Tibial artery (tissue), 4 donors: ENCODE measurements around the gene ATP13A3.

ENCODE experiments used
- DNase-seq, 2 donors: peaks; one replicate each; pipeline ENCODE4 v3.0.0-alpha.2; 2019
- H3K27ac ChIP-seq, 2 donors: fragments of 200-600 bp; sonication (generic) in 1 of 2; 1 replicate in 1 of 2; 2 replicates in 1 of 2; pipeline ENCODE4 v1.5.1; 2018 to 2019; ENCODE audit warnings: mild to moderate bottlenecking in 1 of 2
- H3K27me3 ChIP-seq, 2 donors: fragments of 200-600 bp; sonication (generic) in 1 of 2; one replicate each; pipeline versions ENCODE4 v1.5.1 to v1.6.0; 2016 to 2019
- H3K36me3 ChIP-seq, 3 donors: fragments of 200-600 bp; sonication (generic) in 2 of 3; one replicate each; pipeline ENCODE4 v1.5.1; 2016 to 2019; ENCODE audit warnings: mild to moderate bottlenecking in 2 of 3
- H3K4me1 ChIP-seq, 4 donors: fragments of 200-600 bp; sonication (generic) in 2 of 4; 1 replicate in 3 of 4; 2 replicates in 1 of 4; pipeline ENCODE4 v1.5.1; 2016 to 2019
- H3K4me3 ChIP-seq, 2 donors: fragments of 200-600 bp; sonication (generic) in 1 of 2; 1 replicate in 1 of 2; 2 replicates in 1 of 2; pipeline ENCODE4 v1.5.1; 2018 to 2019; ENCODE audit warnings: mild to moderate bottlenecking in 2 of 2
- H3K9me3 ChIP-seq, 3 donors: fragments of 200-600 bp; sonication (generic) in 1 of 3; one replicate each; pipeline ENCODE4 v1.5.1; 2016 to 2019
- intact Hi-C: fragments of 100-400 bp; cut with DNase I; formaldehyde crosslinking; loops from one replicate; pipeline ENCODE4 v1.15.0; 2023; ENCODE audit warnings: low total_unique reads
- TF ChIP-seq, protein P1 (sequence below), 2 experiments: fragments of 200-600 bp in 1 of 2; fragments of 450-650 bp in 1 of 2; IDR thresholded peaks; one replicate each; pipeline ENCODE4 v1.5.1; 2017 to 2019; ENCODE audit warnings: antibody characterized with exemption in 2 of 2, mild to moderate bottlenecking in 1 of 2, moderate library complexity in 1 of 2

Gene ATP13A3

DNA sequence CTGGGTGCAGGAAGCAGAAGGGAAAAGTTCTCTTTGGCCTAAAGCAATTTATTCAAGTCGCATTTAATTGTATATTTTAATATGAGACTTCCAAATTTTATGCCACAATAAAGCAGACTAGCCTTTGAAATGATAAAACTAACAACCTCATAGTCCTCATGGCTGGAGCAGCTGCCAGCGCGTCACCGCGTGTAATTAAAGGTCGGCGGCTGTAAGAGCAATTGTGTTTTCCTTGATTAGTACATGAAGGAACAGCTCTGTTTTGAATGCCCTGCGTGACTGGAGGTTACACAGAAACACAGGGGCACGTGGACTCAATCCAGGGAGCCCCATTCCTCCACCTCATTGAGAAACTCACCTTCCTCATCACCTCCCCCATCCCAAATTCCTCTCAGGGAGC, 107.2 kb downstream of the ATP13A3 start:
- TF ChIP-seq, protein P1, sequence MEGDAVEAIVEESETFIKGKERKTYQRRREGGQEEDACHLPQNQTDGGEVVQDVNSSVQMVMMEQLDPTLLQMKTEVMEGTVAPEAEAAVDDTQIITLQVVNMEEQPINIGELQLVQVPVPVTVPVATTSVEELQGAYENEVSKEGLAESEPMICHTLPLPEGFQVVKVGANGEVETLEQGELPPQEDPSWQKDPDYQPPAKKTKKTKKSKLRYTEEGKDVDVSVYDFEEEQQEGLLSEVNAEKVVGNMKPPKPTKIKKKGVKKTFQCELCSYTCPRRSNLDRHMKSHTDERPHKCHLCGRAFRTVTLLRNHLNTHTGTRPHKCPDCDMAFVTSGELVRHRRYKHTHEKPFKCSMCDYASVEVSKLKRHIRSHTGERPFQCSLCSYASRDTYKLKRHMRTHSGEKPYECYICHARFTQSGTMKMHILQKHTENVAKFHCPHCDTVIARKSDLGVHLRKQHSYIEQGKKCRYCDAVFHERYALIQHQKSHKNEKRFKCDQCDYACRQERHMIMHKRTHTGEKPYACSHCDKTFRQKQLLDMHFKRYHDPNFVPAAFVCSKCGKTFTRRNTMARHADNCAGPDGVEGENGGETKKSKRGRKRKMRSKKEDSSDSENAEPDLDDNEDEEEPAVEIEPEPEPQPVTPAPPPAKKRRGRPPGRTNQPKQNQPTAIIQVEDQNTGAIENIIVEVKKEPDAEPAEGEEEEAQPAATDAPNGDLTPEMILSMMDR (IDR thresholded peaks at IDR 0.05), result no peak
- Histone ChIP-seq H3K4me1 (no peaks in the 10 kb centered on the region), H3K36me3 (no peaks in the 10 kb centered on the region), H3K4me3 (no peak overlapping the region), H3K27me3 (peaks cover 0 to 55% of the 10 kb centered on the region in 2 donors), H3K27ac (no peak overlapping the region), H3K9me3 (no peaks in the 10 kb centered on the region)
- DNase-seq, result peak in 1 of 2 donors; percentile 7
- intact Hi-C loops, result no loop called here

DNA sequence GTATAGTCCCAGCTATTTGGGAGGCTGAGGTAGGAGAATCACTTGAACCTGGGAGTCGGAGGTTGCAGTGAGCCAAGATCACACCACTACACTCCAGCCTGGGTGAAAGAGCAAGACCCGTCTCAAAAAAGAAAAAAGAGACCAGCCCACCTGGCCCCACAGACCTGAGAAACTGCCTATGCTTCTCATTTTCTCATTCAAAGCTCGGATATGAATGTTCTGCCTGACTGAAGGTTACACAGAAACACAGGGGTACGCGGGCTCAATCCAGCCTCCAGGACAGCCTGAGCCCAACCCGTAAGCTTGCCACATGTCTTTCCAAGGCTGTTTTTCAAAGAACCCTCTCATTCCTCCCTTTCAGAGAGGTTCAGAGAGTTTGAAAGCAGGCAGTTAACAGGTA, 107.6 kb downstream of the ATP13A3 start:
- Histone ChIP-seq H3K27ac (no peak overlapping the region), H3K27me3 (peaks cover 0 to 55% of the 10 kb centered on the region in 2 donors), H3K4me1 (no peaks in the 10 kb centered on the region), H3K4me3 (no peak overlapping the region), H3K9me3 (no peaks in the 10 kb centered on the region), H3K36me3 (no peaks in the 10 kb centered on the region)
- TF ChIP-seq, protein P1 (IDR thresholded peaks at IDR 0.05), result no peak
- no peak for DNase-seq
- intact Hi-C loops, result no loop called here

DNA sequence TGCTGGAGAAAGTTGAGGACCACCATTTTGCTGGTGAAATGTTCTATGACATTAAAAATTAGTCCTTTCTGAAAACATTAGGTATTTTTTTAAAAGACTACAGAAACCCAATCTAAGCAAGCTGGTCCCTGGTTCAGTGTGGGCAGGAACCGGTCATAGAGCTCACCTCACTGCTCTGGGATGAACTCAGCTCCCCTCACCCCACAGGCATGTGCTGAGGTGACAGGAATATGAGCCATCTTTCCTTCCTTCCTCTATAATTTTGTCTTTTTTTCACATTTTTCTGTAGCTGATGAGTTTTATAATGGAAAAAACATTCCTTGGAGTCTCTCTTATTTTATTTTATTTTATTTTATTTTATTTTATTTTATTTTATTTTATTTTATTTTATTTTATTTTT, 109.1 kb downstream of the ATP13A3 start:
- no peak overlapping the region for H3K27ac ChIP-seq
- H3K27me3 ChIP-seq, result peaks cover 0 to 58% of the 10 kb centered on the region in 2 donors
- TF ChIP-seq, protein P1 (IDR thresholded peaks at IDR 0.05), result no peak
- no peaks in the 10 kb centered on the region for H3K4me1 ChIP-seq
- H3K9me3 ChIP-seq, result no peaks in the 10 kb centered on the region
- DNase-seq, result no peak
- H3K4me3 ChIP-seq, result no peak overlapping the region
- intact Hi-C loops, result no loop called here
- H3K36me3 ChIP-seq, result no peaks in the 10 kb centered on the region

DNA sequence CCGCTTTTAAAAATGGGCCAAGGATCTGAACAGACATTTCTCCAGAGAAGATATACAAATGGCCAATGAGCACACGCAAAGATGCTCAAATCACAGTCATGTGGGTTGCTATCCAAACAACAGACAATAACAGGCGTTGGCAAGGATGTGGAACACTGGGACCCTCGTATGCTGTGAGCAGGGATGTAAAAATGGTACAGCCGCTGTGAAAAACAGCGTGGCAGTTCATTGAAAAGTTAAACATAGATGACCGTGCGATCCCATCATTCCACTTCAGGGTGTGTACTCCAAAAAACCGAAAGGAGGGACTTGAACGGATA, 110.6 kb downstream of the ATP13A3 start:
- H3K36me3 ChIP-seq, result no peaks in the 10 kb centered on the region
- H3K4me1 ChIP-seq, result no peaks in the 10 kb centered on the region
- H3K4me3 ChIP-seq, result no peak overlapping the region
- intact Hi-C loops, result no loop called here
- peaks cover 0 to 63% of the 10 kb centered on the region in 2 donors for H3K27me3 ChIP-seq
- no peaks in the 10 kb centered on the region for H3K9me3 ChIP-seq
- H3K27ac ChIP-seq, result no peak overlapping the region
- no peak for DNase-seq
- TF ChIP-seq, protein P1 (IDR thresholded peaks at IDR 0.05), result no peak

DNA sequence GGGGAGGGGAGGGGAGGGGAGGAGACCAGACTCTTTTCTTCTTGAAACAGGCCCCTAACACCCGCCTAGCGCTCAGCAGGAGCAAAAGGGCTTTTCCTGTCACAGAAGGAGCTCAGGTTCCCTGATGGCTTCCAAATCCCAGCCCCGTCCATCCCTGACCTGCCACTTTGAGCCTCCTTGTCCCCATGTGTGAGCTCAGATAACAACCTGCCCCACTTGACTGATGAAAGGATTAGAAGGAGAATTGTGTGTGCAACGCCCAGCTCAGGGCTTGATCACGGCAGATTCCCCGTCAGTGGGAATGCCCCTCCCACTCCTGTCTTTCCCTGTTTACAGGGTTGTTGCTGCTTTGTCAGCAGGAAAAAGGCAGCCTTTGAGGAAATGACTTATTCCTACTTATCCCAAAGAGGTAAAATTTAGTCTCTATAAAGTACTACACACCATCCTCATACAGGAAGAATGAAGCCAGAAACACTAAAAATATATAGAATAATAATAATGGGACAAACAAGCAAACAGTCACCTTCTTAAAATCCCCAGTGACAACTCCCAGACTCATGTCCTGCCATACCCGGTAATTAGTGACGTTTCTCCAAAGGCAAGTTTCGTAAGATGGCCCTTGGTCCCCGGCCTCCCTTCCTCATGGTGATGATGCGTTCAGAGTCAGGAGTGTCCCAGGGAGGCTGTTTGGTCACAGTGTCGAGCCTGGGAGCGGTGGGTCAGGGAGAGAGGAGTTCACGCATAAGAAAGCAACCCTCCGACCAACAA, 111.1 kb downstream of the ATP13A3 start:
- H3K4me3 ChIP-seq, result no peak overlapping the region
- no peaks in the 10 kb centered on the region for H3K9me3 ChIP-seq
- DNase-seq, result no peak
- intact Hi-C loops, result no loop called here
- H3K27ac ChIP-seq, result no peak overlapping the region
- H3K4me1 ChIP-seq, result no peaks in the 10 kb centered on the region
- TF ChIP-seq, protein P1 (IDR thresholded peaks at IDR 0.05), result no peak
- H3K36me3 ChIP-seq, result no peaks in the 10 kb centered on the region
- H3K27me3 ChIP-seq, result peaks cover 0 to 62% of the 10 kb centered on the region in 2 donors
